Suprapubic skin (tissue), 4 donors: ENCODE measurements around the gene JSRP1. TPM values are rescaled to one million over a fixed set of nuclear protein-coding genes. Genes with fewer than 3 reads are reported as not detected.

ENCODE experiments used
- DNase-seq, 2 donors: peaks; one replicate each; pipeline ENCODE4 v3.0.0-alpha.2; 2019; ENCODE audit warnings: low spot score in 2 of 2
- H3K27ac ChIP-seq: fragments of 200-600 bp; sonication (generic); one replicate; pipeline ENCODE4 v1.5.1; 2019
- H3K27me3 ChIP-seq: fragments of 200-600 bp; sonication (generic); one replicate; pipeline ENCODE4 v1.5.1; 2019
- H3K36me3 ChIP-seq: fragments of 200-600 bp; sonication (generic); one replicate; pipeline ENCODE4 v1.5.1; 2019
- H3K4me1 ChIP-seq: fragments of 200-600 bp; sonication (generic); one replicate; pipeline ENCODE4 v1.5.1; 2019
- H3K4me3 ChIP-seq: fragments of 200-600 bp; sonication (generic); one replicate; pipeline ENCODE4 v1.5.1; 2019; ENCODE audit warnings: mild to moderate bottlenecking
- H3K9me3 ChIP-seq: fragments of 200-600 bp; sonication (generic); one replicate; pipeline ENCODE4 v1.5.1; 2019
- EP300 ChIP-seq: sonication (generic); formaldehyde crosslinking; IDR thresholded peaks from one replicate; pipeline ENCODE4 v1.6.1; 2017; ENCODE audit warnings: antibody characterized with exemption
- POLR2A ChIP-seq, 2 donors: fragments of 450-650 bp; IDR thresholded peaks; one replicate each; pipeline ENCODE4 v1.6.1; 2017; ENCODE audit warnings: antibody characterized with exemption in 2 of 2, mild to moderate bottlenecking in 2 of 2, moderate library complexity in 2 of 2
- POLR2AphosphoS5 ChIP-seq, 3 donors: sonication (generic); formaldehyde crosslinking; IDR thresholded peaks; one replicate each; pipeline ENCODE4 v1.6.1; 2017; ENCODE audit warnings: antibody characterized with exemption in 3 of 3
- WGBS: methylation state at CpG from one replicate; pipeline ENCODE4 v1.1.5; 2018; 5-methylcytosine and 5-hydroxymethylcytosine counted together
- total RNA-seq, 4 donors: library from RNA; depleted of rRNA; stranded (reverse); fragments of >200 nt; gene quantifications; one replicate each; pipeline ENCODE4 v1.1.0, GENCODE V29; 2016
- TF ChIP-seq, protein P1 (sequence below), 2 donors: fragments of 200-600 bp in 1 of 2; fragments of 450-650 bp in 1 of 2; sonication (generic) in 1 of 2; IDR thresholded peaks; one replicate each; pipeline ENCODE4 v1.5.1; 2016 to 2019; ENCODE audit warnings: antibody characterized with exemption in 2 of 2, mild to moderate bottlenecking in 1 of 2, moderate library complexity in 1 of 2

JSRP1 gene
- total RNA-seq, 4 donors from 2014 or later = not detected

- WGBS = 80% methylated on average over 7 of the region's 27 CpGs
- H3K27ac ChIP-seq = no peak within 1 kb of the TSS
- no peaks in the 10 kb centered on the region for H3K9me3 ChIP-seq
- TF ChIP-seq, protein P1, sequence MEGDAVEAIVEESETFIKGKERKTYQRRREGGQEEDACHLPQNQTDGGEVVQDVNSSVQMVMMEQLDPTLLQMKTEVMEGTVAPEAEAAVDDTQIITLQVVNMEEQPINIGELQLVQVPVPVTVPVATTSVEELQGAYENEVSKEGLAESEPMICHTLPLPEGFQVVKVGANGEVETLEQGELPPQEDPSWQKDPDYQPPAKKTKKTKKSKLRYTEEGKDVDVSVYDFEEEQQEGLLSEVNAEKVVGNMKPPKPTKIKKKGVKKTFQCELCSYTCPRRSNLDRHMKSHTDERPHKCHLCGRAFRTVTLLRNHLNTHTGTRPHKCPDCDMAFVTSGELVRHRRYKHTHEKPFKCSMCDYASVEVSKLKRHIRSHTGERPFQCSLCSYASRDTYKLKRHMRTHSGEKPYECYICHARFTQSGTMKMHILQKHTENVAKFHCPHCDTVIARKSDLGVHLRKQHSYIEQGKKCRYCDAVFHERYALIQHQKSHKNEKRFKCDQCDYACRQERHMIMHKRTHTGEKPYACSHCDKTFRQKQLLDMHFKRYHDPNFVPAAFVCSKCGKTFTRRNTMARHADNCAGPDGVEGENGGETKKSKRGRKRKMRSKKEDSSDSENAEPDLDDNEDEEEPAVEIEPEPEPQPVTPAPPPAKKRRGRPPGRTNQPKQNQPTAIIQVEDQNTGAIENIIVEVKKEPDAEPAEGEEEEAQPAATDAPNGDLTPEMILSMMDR (IDR thresholded peaks at IDR 0.05) = no peak
- TF ChIP-seq EP300 (no peak), POLR2AphosphoS5 (IDR thresholded peaks at IDR 0.05) (no peak), POLR2A (IDR thresholded peaks at IDR 0.05) (no peak)
- H3K4me1 ChIP-seq = peaks cover 44% of the 10 kb centered on the region
- H3K27me3 ChIP-seq = peaks cover 51% of the 10 kb centered on the region
- peaks cover 50% of the 10 kb centered on the region for H3K36me3 ChIP-seq
- DNase-seq = no peak
- no peak within 1 kb of the TSS for H3K4me3 ChIP-seq
These were observed 7.0 kb downstream of the JSRP1 start, which contains the start of gene AMH for GRCh38 chr19:2249010-2249866. AMH (plus strand) TSS chr19:2249323; CDS start chr19:2249333, 10 bp downstream.

DNA sequence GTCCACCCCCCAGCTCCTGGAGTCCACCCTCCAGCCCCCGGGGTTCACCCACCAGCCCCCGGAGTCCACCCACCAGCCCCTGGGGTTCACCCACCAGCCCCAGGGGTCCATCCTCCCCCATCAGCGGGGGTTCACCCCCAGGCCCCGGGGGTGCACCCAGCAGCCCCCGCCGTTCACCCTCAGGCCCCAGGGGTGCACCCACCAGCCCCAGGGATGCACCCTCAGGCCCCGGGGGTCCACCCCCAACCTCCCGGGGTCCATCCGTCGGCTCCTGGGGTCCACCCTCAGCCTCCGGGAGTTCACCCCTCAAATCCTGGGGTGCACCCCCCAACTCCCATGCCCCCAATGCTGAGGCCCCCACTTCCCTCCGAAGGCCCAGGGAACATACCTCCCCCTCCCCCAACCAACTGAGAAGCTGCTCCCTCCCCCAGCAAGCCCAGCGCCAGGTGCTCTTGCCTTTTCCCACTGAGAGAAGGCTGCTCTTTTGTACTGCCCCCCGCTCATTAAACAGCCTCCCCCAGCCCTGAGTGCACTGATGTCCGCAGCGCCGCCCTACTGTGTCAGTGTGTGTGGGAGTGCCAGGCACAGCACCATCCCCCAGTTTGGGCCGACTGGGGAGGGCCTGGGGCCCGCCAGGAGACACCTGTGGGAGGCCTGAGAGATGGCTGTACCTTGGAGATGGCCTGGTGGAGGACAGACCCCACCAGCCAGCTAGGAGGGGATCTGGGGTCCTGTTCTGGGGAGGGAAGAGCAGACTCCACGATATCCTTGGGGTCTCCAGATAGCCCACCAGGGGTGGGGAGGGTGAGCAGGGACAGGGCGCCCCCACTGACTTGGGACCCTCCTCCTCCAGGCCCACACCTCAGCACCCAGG, 7.8 kb downstream of the JSRP1 start:
- WGBS = 86% methylated on average over 12 of the region's 21 CpGs
- TF ChIP-seq POLR2A (IDR thresholded peaks at IDR 0.05) (no peak), EP300 (no peak), POLR2AphosphoS5 (IDR thresholded peaks at IDR 0.05) (no peak)
- TF ChIP-seq, protein P1 (IDR thresholded peaks at IDR 0.05) = no peak
- no peak overlapping the region for H3K4me3 ChIP-seq
- H3K36me3 ChIP-seq = peaks cover 59% of the 10 kb centered on the region
- no peaks in the 10 kb centered on the region for H3K9me3 ChIP-seq
- H3K4me1 ChIP-seq = peaks cover 41% of the 10 kb centered on the region
- H3K27ac ChIP-seq = no peak overlapping the region
- H3K27me3 ChIP-seq = peaks cover 44% of the 10 kb centered on the region
- no peak for DNase-seq

- no peak overlapping the region for H3K4me3 ChIP-seq
- H3K36me3 ChIP-seq = peaks cover 63% of the 10 kb centered on the region
- H3K27me3 ChIP-seq = peaks cover 36% of the 10 kb centered on the region
- WGBS = 85% methylated on average over 21 of the region's 28 CpGs
- TF ChIP-seq POLR2A (IDR thresholded peaks at IDR 0.05) (no peak), EP300 (no peak), POLR2AphosphoS5 (IDR thresholded peaks at IDR 0.05) (no peak)
- TF ChIP-seq, protein P1 (IDR thresholded peaks at IDR 0.05) = no peak
- H3K4me1 ChIP-seq = peaks cover 40% of the 10 kb centered on the region
- H3K9me3 ChIP-seq = no peaks in the 10 kb centered on the region
- no peak for DNase-seq
- H3K27ac ChIP-seq = no peak overlapping the region
These were observed 8.7 kb downstream of the JSRP1 start for GRCh38 chr19:2247433-2248101.

DNA sequence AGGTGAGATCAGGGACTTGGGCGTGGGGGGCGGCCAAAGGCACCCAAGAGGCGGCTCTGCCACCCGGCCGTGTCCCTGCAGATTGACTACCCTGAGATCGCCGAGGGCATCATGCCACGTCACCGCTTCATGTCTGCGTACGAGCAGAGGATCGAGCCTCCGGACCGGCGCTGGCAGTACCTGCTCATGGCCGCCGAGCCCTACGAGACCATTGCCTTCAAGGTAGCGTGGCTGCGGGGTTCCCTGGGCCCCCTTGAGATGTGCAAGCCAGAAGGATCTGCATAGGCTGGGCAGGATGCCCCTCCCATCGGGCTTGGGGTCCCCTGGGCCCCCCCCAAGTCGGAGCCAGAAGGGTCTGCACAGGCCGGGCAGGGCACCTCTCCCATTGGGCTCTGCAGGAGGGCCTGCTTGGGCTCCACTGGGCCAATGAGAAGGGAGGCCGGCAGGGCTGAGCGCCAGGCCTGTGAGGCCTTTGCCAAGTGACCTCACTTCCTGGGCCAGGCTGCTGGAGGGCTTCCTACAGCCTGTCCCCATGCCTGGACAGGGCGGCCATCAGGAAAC, 9.3 kb downstream of the JSRP1 start:
- peaks cover 29% of the 10 kb centered on the region for H3K27me3 ChIP-seq
- H3K9me3 ChIP-seq = no peaks in the 10 kb centered on the region
- no peak for DNase-seq
- no peak overlapping the region for H3K27ac ChIP-seq
- 60% methylated on average over 2 of the region's 26 CpGs for WGBS
- no peak for TF ChIP-seq POLR2AphosphoS5 (IDR thresholded peaks at IDR 0.05)
- TF ChIP-seq, protein P1 (IDR thresholded peaks at IDR 0.05) = no peak
- TF ChIP-seq EP300 = no peak
- no peak for TF ChIP-seq POLR2A (IDR thresholded peaks at IDR 0.05)
- H3K4me3 ChIP-seq = no peak overlapping the region
- H3K4me1 ChIP-seq = peaks cover 40% of the 10 kb centered on the region
- peaks cover 63% of the 10 kb centered on the region for H3K36me3 ChIP-seq
